SU-DHL-6 (cell line): ENCODE results near the gene VSTM4.

Source experiments
- CTCF ChIP-seq: fragments of 200-600 bp; sonication (generic); IDR thresholded peaks from one replicate; pipeline ENCODE4 v1.5.1; 2017; ENCODE audit warnings: antibody characterized with exemption, mild to moderate bottlenecking, low read length, moderate library complexity; ENCODE audit not compliant: insufficient read depth, poor library complexity, severe bottlenecking
- EZH2phosphoT487 ChIP-seq: fragments of 200-600 bp; sonication (generic), shearing (Covaris generic); conservative IDR thresholded peaks from 2 replicates; pipeline ENCODE4 v1.6.1; 2018; ENCODE audit warnings: mild to moderate bottlenecking, antibody characterized with exemption, low read length, moderate library complexity, mixed read lengths

GRCh38 chr10:49094646-49095045 lies 20.7 kb downstream of the VSTM4 start:
- TF ChIP-seq CTCF (no peak), EZH2phosphoT487 (no peak)
